DMS79 (cell line): ENCODE measurements around the gene CUX1.

ENCODE experiments used
- DNase-seq: peaks from one replicate; lab custom pipeline; 2025; lab: John Stamatoyannopoulos, UW

Gene CUX1

GRCh38 chr7:102272075-102272916 is 454.9 kb downstream of the CUX1 start:
- peak; percentile 22 for DNase-seq

GRCh38 chr7:102272917-102273748 is 455.7 kb downstream of the CUX1 start:
- no peak for DNase-seq

- DNase-seq: no peak
These were observed 456.6 kb downstream of the CUX1 start for GRCh38 chr7:102273749-102274712.

- DNase-seq: no peak
These were observed 457.8 kb downstream of the CUX1 start for GRCh38 chr7:102275123-102275703.

- DNase-seq: no peak
These were observed 460.5 kb downstream of the CUX1 start for GRCh38 chr7:102277901-102278300.

- peak; percentile 1 for DNase-seq
These were observed 462.3 kb downstream of the CUX1 start for GRCh38 chr7:102279537-102280400.

GRCh38 chr7:102280521-102280920 is 463.1 kb downstream of the CUX1 start:
- no peak for DNase-seq

- no peak for DNase-seq
These were observed 464.4 kb downstream of the CUX1 start for GRCh38 chr7:102281785-102282184.

GRCh38 chr7:102282465-102283362 is 465.3 kb downstream of the CUX1 start:
- no peak for DNase-seq

- no peak for DNase-seq
These were observed 466.2 kb downstream of the CUX1 start for GRCh38 chr7:102283477-102284189.

GRCh38 chr7:102284399-102284798 is 467.0 kb downstream of the CUX1 start:
- DNase-seq: no peak

GRCh38 chr7:102284891-102285539 is 467.6 kb downstream of the CUX1 start:
- DNase-seq: no peak

- DNase-seq: no peak
These were observed 468.3 kb downstream of the CUX1 start for GRCh38 chr7:102285540-102286236.

- peak; percentile 11 for DNase-seq
These were observed 469.0 kb downstream of the CUX1 start, which contains the start of gene SH2B2 for GRCh38 chr7:102286237-102287110. Gene SH2B2, plus strand, starts transcription at chr7:102286868. Its CDS starts 13,683 bp downstream, at chr7:102300551.

- DNase-seq: no peak
These were observed 469.9 kb downstream of the CUX1 start for GRCh38 chr7:102287111-102287980.

- DNase-seq: no peak
These were observed 470.5 kb downstream of the CUX1 start for GRCh38 chr7:102287981-102288278.
